Caki2 (cell line): ENCODE measurements around the gene USP8. TPM values are rescaled to one million over a fixed set of nuclear protein-coding genes. Genes with fewer than 3 reads are reported as not detected.

ENCODE experiments used
- total RNA-seq: library from RNA; depleted of rRNA; stranded (reverse); fragments of >200 nt; shearing (Covaris generic); gene quantifications from 2 replicates; pipeline ENCODE4 v1.2.3, GENCODE V29; 2014; ENCODE audit warnings: low replicate concordance; rRNA removed

USP8 gene
- total RNA-seq, 1 experiment from 2014 or later, result 34.2 TPM

Other genes with a start within 250 kb of the USP8 start
- gene SLC27A2, start 242.2 kb upstream of the USP8 start, total RNA-seq, result 0.06 and 0.57 TPM in 2 replicates
- gene HDC, start 158.7 kb upstream of the USP8 start, total RNA-seq, result not detected in 2 replicates
- gene GABPB1, start 69.2 kb upstream of the USP8 start, total RNA-seq, result 26.9 and 56.7 TPM in 2 replicates
- gene USP50, start 122.3 kb downstream of the USP8 start, total RNA-seq, result not detected in 2 replicates